B cell (primary cell): ENCODE measurements around the gene MYCBP. TPM values are rescaled to one million over a fixed set of nuclear protein-coding genes. Genes with fewer than 3 reads are reported as not detected.

Experiments used
- ATAC-seq: fragments of 200-7000 bp; cut with Tn5 transposase; one replicate; pipeline ENCODE4 v1.10.0; 2021; ENCODE audit warnings: low read depth, mild to moderate bottlenecking, moderate number of reproducible peaks, moderate library complexity
- CTCF ChIA-PET: fragments of 350-600 bp; sonication (Branson Sonifier 250); formaldehyde crosslinking; loops from one replicate; lab custom pipeline; 2021; ENCODE audit warnings: antibody characterized with exemption, inconsistent platforms; lab: Charles Lee
- POLR2A ChIA-PET: fragments of 350-600 bp; sonication (Branson Sonifier 250); formaldehyde crosslinking; loops from one replicate; lab custom pipeline; 2021; ENCODE audit warnings: antibody characterized with exemption; lab: Charles Lee
- DNase-seq: peaks from one replicate; pipeline ENCODE4 v3.0.0; 2013
- H2AFZ ChIP-seq: 2 replicates; pipeline ENCODE4 v1.6.1; 2012; ENCODE audit warnings: mild to moderate bottlenecking, low read depth, low read length; ENCODE audit not compliant: insufficient read depth, poor library complexity, severe bottlenecking
- H3K27ac ChIP-seq, 2 donors: 1 replicate in 1 of 2; 2 replicates in 1 of 2; pipeline ENCODE4 v1.5.1; 2012 to 2013; ENCODE audit warnings: low read length in 2 of 2, mild to moderate bottlenecking in 2 of 2, moderate library complexity in 1 of 2
- H3K27me3 ChIP-seq, 4 experiments: fragments of 200-600 bp in 1 of 4; sonication (generic) in 1 of 4; replicated peaks in 1 of 4; 1 replicate in 2 of 4; 2 replicates in 2 of 4; pipeline versions ENCODE4 v1.6.1 to v1.7.0; 2013 to 2016; ENCODE audit warnings: low read length in 3 of 4, mild to moderate bottlenecking in 2 of 4, mixed read lengths in 1 of 4, moderate library complexity in 1 of 4; ENCODE audit not compliant: insufficient read depth in 4 of 4, control insufficient read depth in 3 of 4; ENCODE audit errors: control extremely low read depth in 1 of 4
- H3K36me3 ChIP-seq, 2 experiments: replicated peaks in 1 of 2; 1 replicate in 1 of 2; 2 replicates in 1 of 2; pipeline versions ENCODE4 v1.6.1 to v1.7.1; 2013; ENCODE audit warnings: low read length in 1 of 2; ENCODE audit not compliant: insufficient read depth in 2 of 2, control insufficient read depth in 1 of 2; ENCODE audit errors: control extremely low read depth in 1 of 2, extremely low read depth in 1 of 2
- H3K4me1 ChIP-seq, 2 donors: fragments of 200-600 bp in 1 of 2; sonication (generic) in 1 of 2; 1 replicate in 1 of 2; 2 replicates in 1 of 2; pipeline versions ENCODE4 v1.5.1 to v1.6.1; 2013 to 2017; ENCODE audit warnings: low read length in 2 of 2; ENCODE audit not compliant: control insufficient read depth in 2 of 2, insufficient read depth in 2 of 2
- H3K4me2 ChIP-seq: replicated peaks from 2 replicates; pipeline ENCODE3; 2012; ENCODE audit warnings: mild to moderate bottlenecking, low read depth, low read length; ENCODE audit not compliant: poor library complexity, severe bottlenecking
- H3K4me3 ChIP-seq, 5 experiments: fragments of 200-600 bp in 1 of 5; sonication (generic) in 1 of 5; 1 replicate in 3 of 5; 2 replicates in 2 of 5; pipeline versions ENCODE4 v1.5.1 to v1.7.0; 2011 to 2016; ENCODE audit warnings: low read length in 4 of 5, mild to moderate bottlenecking in 4 of 5, low read depth in 2 of 5, control low read depth in 1 of 5, moderate library complexity in 1 of 5; ENCODE audit not compliant: insufficient read depth in 1 of 5; ENCODE audit errors: control extremely low read depth in 1 of 5, extremely low read depth in 1 of 5
- H3K79me2 ChIP-seq: fragments of 200-600 bp; sonication (generic); one replicate; pipeline ENCODE4 v1.6.0; 2016; ENCODE audit warnings: low read length; ENCODE audit not compliant: control insufficient read depth, insufficient read depth
- H3K9ac ChIP-seq: fragments of 200-600 bp; sonication (generic); 2 replicates; pipeline ENCODE4 v1.6.1; 2017; ENCODE audit warnings: mild to moderate bottlenecking, low read length, moderate library complexity
- H3K9me3 ChIP-seq, 3 donors: one replicate each; pipeline versions ENCODE4 v1.6.1 to v1.7.1; 2013; ENCODE audit warnings: low read length in 2 of 3; ENCODE audit not compliant: control insufficient read depth in 2 of 3, insufficient read depth in 1 of 3; ENCODE audit errors: control extremely low read depth in 1 of 3
- H4K20me1 ChIP-seq: 2 replicates; pipeline ENCODE4 v1.6.0; 2012; ENCODE audit warnings: mild to moderate bottlenecking, low read length; ENCODE audit not compliant: insufficient read depth, control insufficient read depth, poor library complexity, severe bottlenecking
- H3K27ac Mint-ChIP-seq: one replicate; pipeline ENCODE4 v1.8.0; 2021; ENCODE audit warnings: mixed read lengths
- H3K27me3 Mint-ChIP-seq: one replicate; pipeline ENCODE4 v1.8.0; 2021; ENCODE audit warnings: mixed read lengths
- H3K4me1 Mint-ChIP-seq: one replicate; pipeline ENCODE4 v1.8.0; 2021; ENCODE audit warnings: mixed read lengths
- H3K4me3 Mint-ChIP-seq: one replicate; pipeline ENCODE4 v1.8.0; 2021; ENCODE audit warnings: mixed read lengths
- H3K9me3 Mint-ChIP-seq: one replicate; pipeline ENCODE4 v1.8.0; 2022; ENCODE audit warnings: mixed read lengths; ENCODE audit not compliant: insufficient read depth
- CTCF ChIP-seq: fragments of 200-600 bp; IDR thresholded peaks from one replicate; pipeline ENCODE4 v1.8.0; 2022; ENCODE audit warnings: antibody characterized with exemption, mild to moderate bottlenecking
- EZH2 ChIP-seq: IDR thresholded peaks from 2 replicates; pipeline ENCODE4 v1.6.1; 2012; ENCODE audit warnings: borderline replicate concordance, low read depth, mild to moderate bottlenecking, moderate library complexity, low read length; ENCODE audit not compliant: insufficient read depth, poor library complexity, severe bottlenecking
- WGBS: methylation state at CpG from one replicate; pipeline ENCODE4 v1.1.5; 2013; ENCODE audit warnings: missing lambda C conversion rate; ENCODE audit not compliant: insufficient coverage; 5-methylcytosine and 5-hydroxymethylcytosine counted together
- intact Hi-C: fragments of 100-400 bp; cut with micrococcal nuclease; formaldehyde crosslinking; loops from one replicate; pipeline ENCODE4 v1.10.0; 2022
- polyA plus RNA-seq: library from polyadenylated mRNA; depleted of rRNA; stranded (reverse); fragments of >200 nt; gene quantifications from 2 replicates; pipeline ENCODE4 v1.2.3, GENCODE V29; 2012
- total RNA-seq, 2 donors: library from RNA; stranded (reverse); fragments of 120-200 nt in 1 of 2; gene quantifications; 1 replicate in 1 of 2; 2 replicates in 1 of 2; pipeline versions ENCODE4 v1.2.3 to v1.2.4, GENCODE V29; 2013 to 2022

MYCBP gene
- total and polyA plus RNA-seq, 2 donors (not counting 1 experiment from before 2014, with no cell fraction given) = 3.1 to 7.8 TPM

GRCh38 chr1:38832370-38832734 is 40.8 kb downstream of the MYCBP start:
- CTCF ChIA-PET = interaction anchor here (0.5 to 4.6 kb wide), 3 partner anchors 10 to 803 kb away, joined by 3 to 38 read pairs (median 3); no protein-coding TSS in a partner anchor
- intact Hi-C loops = no loop called here
- no peaks in the 10 kb centered on the region for H3K79me2 ChIP-seq

More at GRCh38 chr1:38832370-38832734, 40.8 kb downstream of the MYCBP start:
- POLR2A ChIA-PET = no interaction called here
- no peak for TF ChIP-seq EZH2
- no peak for TF ChIP-seq CTCF
- Histone ChIP-seq H4K20me1 (no peaks in the 10 kb centered on the region), H3K27me3 (peaks cover 0 to 9% (median 8%) of the 10 kb centered on the region in 4 experiments), H3K4me3 (no peak overlapping the region), H3K9ac (no peak overlapping the region), H3K27ac (no peak overlapping the region), H3K36me3 (no peaks in the 10 kb centered on the region), H3K4me1 (no peaks in the 10 kb centered on the region), H2AFZ (no peak overlapping the region), H3K4me2 (no peak overlapping the region), H3K9me3 (no peaks in the 10 kb centered on the region)
- 77% methylated on average over 1 of the region's 3 CpGs for WGBS
- Mint-ChIP-seq H3K9me3 (no peaks in the 10 kb centered on the region), H3K4me3 (no peak overlapping the region), H3K27ac (no peak overlapping the region), H3K27me3 (peaks cover 17% of the 10 kb centered on the region), H3K4me1 (peaks cover 2% of the 10 kb centered on the region)
- ATAC-seq = no peak
- DNase-seq = no peak
